ENCODE data around the gene ABHD12. TPM values are rescaled to one million over a fixed set of nuclear protein-coding genes. Genes with fewer than 3 reads are reported as not detected.

The ABHD12 gene
- total and polyA plus RNA-seq, 2 experiments from 2014 or later = 69.5 to 187 TPM

GRCh38 chr20:25308083-25308491 is 82.5 kb downstream of the ABHD12 start:
- H3K9me2 ChIP-seq (replicated peaks; ENCODE audit: insufficient read depth) = no peaks in the 10 kb centered on the region
- no peaks in the 10 kb centered on the region for H3K9me3 ChIP-seq (ENCODE audit: low read depth)
- H3K4me3 ChIP-seq = no peak overlapping the region
- H3K4me2 ChIP-seq = no peak overlapping the region
- H3K79me2 ChIP-seq = no peaks in the 10 kb centered on the region
- H3K27me3 ChIP-seq = no peaks in the 10 kb centered on the region
- H3K36me3 ChIP-seq (replicated peaks; ENCODE audit: insufficient read depth, low read depth) = no peaks in the 10 kb centered on the region
- H3K4me1 ChIP-seq (ENCODE audit: insufficient read depth) = peaks cover 29% of the 10 kb centered on the region
- no peak overlapping the region for H2AFZ ChIP-seq
- H4K20me1 ChIP-seq (ENCODE audit: insufficient read depth, poor library complexity, severe bottlenecking) = no peaks in the 10 kb centered on the region
- 95% methylated on average over 13 of the region's 13 CpGs for whole genome bisulfite sequencing (ENCODE audit: low lambda C conversion rate, missing lambda C conversion rate)
- peak overlapping the region; percentile 98 for H3K27ac ChIP-seq
- DNase-seq (ENCODE audit: low spot score) = no peak
- TF ChIP-seq CTCF (IDR thresholded peaks at IDR 0.05; ENCODE audit: poor library complexity) = no peak
- no peak for TF ChIP-seq EZH2 (IDR thresholded peaks at IDR 0.05; ENCODE audit: borderline replicate concordance)
- TF ChIP-seq EZH2phosphoT487 (IDR thresholded peaks at IDR 0.05; ENCODE audit: low read depth, severe bottlenecking, unreplicated experiment) = no peak

GRCh38 chr20:25306991-25307903 is 83.4 kb downstream of the ABHD12 start:
- no peaks in the 10 kb centered on the region for H4K20me1 ChIP-seq (ENCODE audit: insufficient read depth, poor library complexity, severe bottlenecking)
- peaks cover 29% of the 10 kb centered on the region for H3K4me1 ChIP-seq (ENCODE audit: insufficient read depth)

GRCh38 chr20:25304025-25304549 is 86.5 kb downstream of the ABHD12 start:
- Histone ChIP-seq H3K4me1 (ENCODE audit: insufficient read depth) (peaks cover 2% of the 10 kb centered on the region), H3K9me2 (replicated peaks; ENCODE audit: insufficient read depth) (no peaks in the 10 kb centered on the region), H3K4me2 (no peak overlapping the region), H3K79me2 (no peaks in the 10 kb centered on the region), H3K4me3 (no peak overlapping the region), H2AFZ (no peak overlapping the region), H3K9me3 (ENCODE audit: low read depth) (no peaks in the 10 kb centered on the region), H3K27ac (no peak overlapping the region), H4K20me1 (ENCODE audit: insufficient read depth, poor library complexity, severe bottlenecking) (no peaks in the 10 kb centered on the region), H3K36me3 (replicated peaks; ENCODE audit: insufficient read depth, low read depth) (no peaks in the 10 kb centered on the region), H3K27me3 (no peaks in the 10 kb centered on the region)
- DNase-seq (ENCODE audit: low spot score) = no peak
- WGBS (ENCODE audit: low lambda C conversion rate, missing lambda C conversion rate) = 95% methylated on average over 11 of the region's 11 CpGs
- TF ChIP-seq CTCF (IDR thresholded peaks at IDR 0.05; ENCODE audit: poor library complexity) (no peak), EZH2phosphoT487 (IDR thresholded peaks at IDR 0.05; ENCODE audit: low read depth, severe bottlenecking, unreplicated experiment) (no peak), EZH2 (IDR thresholded peaks at IDR 0.05; ENCODE audit: borderline replicate concordance) (no peak)

More at GRCh38 chr20:25306991-25307903, 83.4 kb downstream of the ABHD12 start:
- H2AFZ ChIP-seq = no peak overlapping the region
- 97% methylated on average over 10 of the region's 10 CpGs for WGBS (ENCODE audit: low lambda C conversion rate, missing lambda C conversion rate)
- no peaks in the 10 kb centered on the region for H3K79me2 ChIP-seq
- H3K9me2 ChIP-seq (replicated peaks; ENCODE audit: insufficient read depth) = no peaks in the 10 kb centered on the region
- H3K27me3 ChIP-seq = no peaks in the 10 kb centered on the region
- no peak for DNase-seq (ENCODE audit: low spot score)
- H3K4me2 ChIP-seq = no peak overlapping the region
- H3K4me3 ChIP-seq = no peak overlapping the region
- no peak overlapping the region for H3K27ac ChIP-seq
- TF ChIP-seq EZH2 (IDR thresholded peaks at IDR 0.05; ENCODE audit: borderline replicate concordance) (no peak), EZH2phosphoT487 (IDR thresholded peaks at IDR 0.05; ENCODE audit: low read depth, severe bottlenecking, unreplicated experiment) (no peak), CTCF (IDR thresholded peaks at IDR 0.05; ENCODE audit: poor library complexity) (no peak)
- no peaks in the 10 kb centered on the region for H3K9me3 ChIP-seq (ENCODE audit: low read depth)
- H3K36me3 ChIP-seq (replicated peaks; ENCODE audit: insufficient read depth, low read depth) = no peaks in the 10 kb centered on the region
